Neural cell (in vitro differentiated cells): ENCODE results near the gene MRPS12. TPM values are rescaled to one million over a fixed set of nuclear protein-coding genes. Genes with fewer than 3 reads are reported as not detected.

Experiments used
- H2AFZ ChIP-seq: fragments of 200-600, 300-800 bp; sonication (generic), shearing (Covaris generic); 2 replicates; pipeline ENCODE4 v1.6.0; 2014; ENCODE audit warnings: low read depth, mild to moderate bottlenecking, antibody characterized with exemption, low read length, moderate library complexity
- H3F3A ChIP-seq: fragments of 200-600 bp; shearing (Covaris generic); 2 replicates; pipeline ENCODE4 v1.6.1; 2016; ENCODE audit warnings: mild to moderate bottlenecking, moderate library complexity, mixed read lengths, antibody characterized with exemption, low read length; ENCODE audit not compliant: insufficient read depth, poor library complexity, severe bottlenecking
- H3K27ac ChIP-seq: fragments of 200-600, 300-800 bp; sonication (generic), shearing (Covaris generic); 2 replicates; pipeline ENCODE4 v1.5.1; 2014; ENCODE audit warnings: mild to moderate bottlenecking, low read length, moderate library complexity
- H3K27me3 ChIP-seq: fragments of 300-800, 200-600 bp; sonication (generic), shearing (Covaris generic); 2 replicates; pipeline ENCODE4 v1.6.0; 2014; ENCODE audit warnings: mild to moderate bottlenecking, low read depth, low read length, moderate library complexity; ENCODE audit not compliant: insufficient read depth
- H3K36me3 ChIP-seq: fragments of 300-800, 200-600 bp; sonication (generic), shearing (Covaris generic); 2 replicates; pipeline ENCODE4 v1.5.1; 2014; ENCODE audit warnings: mild to moderate bottlenecking, antibody characterized with exemption, low read length, moderate library complexity; ENCODE audit not compliant: insufficient read depth
- H3K4me2 ChIP-seq: fragments of 300-800, 200-600 bp; sonication (generic), shearing (Covaris generic); 2 replicates; pipeline ENCODE4 v1.6.0; 2014; ENCODE audit warnings: mild to moderate bottlenecking, low read length
- H3K4me3 ChIP-seq: fragments of 300-800, 200-600 bp; sonication (generic), shearing (Covaris generic); 2 replicates; pipeline ENCODE4 v1.5.1; 2014; ENCODE audit warnings: mild to moderate bottlenecking, low read length, moderate library complexity
- H3K79me2 ChIP-seq: fragments of 200-600 bp; shearing (Covaris generic); replicated peaks from 2 replicates; pipeline ENCODE4 v1.6.0; 2014; ENCODE audit warnings: mild to moderate bottlenecking, low read length, moderate library complexity; ENCODE audit not compliant: insufficient read depth
- H3K9ac ChIP-seq: fragments of 300-800, 200-600 bp; sonication (generic), shearing (Covaris generic); 2 replicates; pipeline ENCODE4 v1.6.1; 2016; ENCODE audit warnings: mild to moderate bottlenecking, low read length, mixed read lengths
- H3K9me2 ChIP-seq: fragments of 200-600 bp; shearing (Covaris generic); 2 replicates; pipeline ENCODE4 v1.6.1; 2016; ENCODE audit warnings: mild to moderate bottlenecking, low read length, mixed read lengths; ENCODE audit not compliant: insufficient read depth
- H3K9me3 ChIP-seq: fragments of 200-600, 300-800 bp; sonication (generic), shearing (Covaris generic); 2 replicates; pipeline ENCODE4 v1.6.1; 2016; ENCODE audit warnings: mild to moderate bottlenecking, mixed run types, low read length, moderate library complexity, mixed read lengths
- H4K20me1 ChIP-seq: fragments of 200-600 bp; shearing (Covaris generic); 2 replicates; pipeline ENCODE4 v1.6.1; 2016; ENCODE audit warnings: mild to moderate bottlenecking, mixed run types; ENCODE audit not compliant: insufficient read depth
- EP300 ChIP-seq: fragments of 450-650 bp; conservative IDR thresholded peaks from 2 replicates; pipeline ENCODE4 v1.6.1; 2014; ENCODE audit warnings: antibody characterized with exemption, mild to moderate bottlenecking, moderate library complexity; ENCODE audit not compliant: poor library complexity, severe bottlenecking
- EZH2 ChIP-seq: fragments of 200-600, 300-800 bp; shearing (Covaris generic), sonication (generic); IDR thresholded peaks from 2 replicates; pipeline ENCODE4 v1.6.1; 2014; ENCODE audit warnings: antibody characterized with exemption, low read length, borderline replicate concordance, mild to moderate bottlenecking; ENCODE audit not compliant: insufficient read depth, poor library complexity, severe bottlenecking
- MXI1 ChIP-seq: fragments of 450-650 bp; conservative IDR thresholded peaks from 2 replicates; pipeline ENCODE4 v1.6.1; 2014; ENCODE audit warnings: antibody characterized with exemption, mild to moderate bottlenecking; ENCODE audit not compliant: poor library complexity, severe bottlenecking
- POLR2AphosphoS5 ChIP-seq: IDR thresholded peaks from 2 replicates; pipeline ENCODE4 v1.6.1; 2012
- RAD21 ChIP-seq: fragments of 450-650 bp; conservative IDR thresholded peaks from 2 replicates; pipeline ENCODE4 v1.6.1; 2014; ENCODE audit warnings: antibody characterized with exemption, mild to moderate bottlenecking, moderate library complexity
- SMC3 ChIP-seq: fragments of 450-650 bp; conservative IDR thresholded peaks from 2 replicates; pipeline ENCODE4 v1.6.1; 2014; ENCODE audit warnings: antibody characterized with exemption, mild to moderate bottlenecking, moderate library complexity; ENCODE audit not compliant: poor library complexity
- TAF1 ChIP-seq: IDR thresholded peaks from 2 replicates; pipeline ENCODE4 v1.6.1; 2012; ENCODE audit warnings: low read depth
- polyA plus RNA-seq: library from polyadenylated mRNA; depleted of rRNA; stranded (reverse); fragments of >200 nt; gene quantifications from 2 replicates; pipeline ENCODE4 v1.2.3, GENCODE V29; 2014
- TF ChIP-seq, protein P1 (sequence below): fragments of 450-650 bp; IDR thresholded peaks from 2 replicates; pipeline ENCODE4 v1.5.1; 2014; ENCODE audit warnings: antibody characterized with exemption, mild to moderate bottlenecking, moderate library complexity; ENCODE audit not compliant: poor library complexity, severe bottlenecking
- TF ChIP-seq, protein P2 (sequence below): IDR thresholded peaks from 2 replicates; pipeline ENCODE4 v1.6.1; 2012; ENCODE audit warnings: borderline replicate concordance

Gene MRPS12
- polyA plus RNA-seq, 1 donor from 2014 or later: 30.0 TPM

DNA sequence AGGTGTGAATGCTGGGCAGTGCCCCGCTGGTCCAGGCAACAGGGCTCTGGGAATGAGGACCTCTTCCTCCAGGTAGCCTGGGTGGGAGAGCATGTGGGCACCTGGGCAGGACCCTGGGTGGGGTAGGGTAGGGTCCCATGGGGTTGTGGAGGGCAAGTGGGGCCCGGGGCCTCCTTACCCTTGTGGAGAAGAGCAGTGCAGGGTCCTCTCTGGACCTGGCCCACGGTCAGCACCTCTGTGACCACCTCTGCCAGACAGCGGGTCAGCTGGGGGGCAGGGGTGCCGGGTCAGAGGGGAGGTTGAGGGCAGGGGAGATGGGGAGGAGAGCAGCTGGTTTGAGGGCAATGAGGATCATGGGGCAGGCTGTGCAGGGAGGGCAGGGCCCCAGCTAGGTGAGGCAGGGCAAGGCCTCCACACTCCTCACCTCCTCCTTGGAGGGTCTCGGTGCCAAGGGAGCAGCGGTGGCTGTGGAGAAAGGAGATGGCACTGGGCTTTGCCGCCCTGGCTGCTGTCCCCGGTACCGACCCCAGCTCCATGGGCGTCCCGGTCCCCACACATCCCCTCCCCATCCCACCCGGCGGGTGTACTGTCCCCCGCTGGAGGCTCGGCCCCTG lies 19.2 kb upstream of the MRPS12 start:
- Histone ChIP-seq H2AFZ (no peak overlapping the region), H3F3A (no peaks in the 10 kb centered on the region), H3K79me2 (no peaks in the 10 kb centered on the region), H3K36me3 (no peaks in the 10 kb centered on the region), H3K4me3 (no peak overlapping the region), H3K27me3 (no peaks in the 10 kb centered on the region), H3K9ac (no peak overlapping the region), H3K9me3 (no peaks in the 10 kb centered on the region), H3K9me2 (no peaks in the 10 kb centered on the region), H4K20me1 (no peaks in the 10 kb centered on the region), H3K27ac (no peak overlapping the region), H3K4me2 (no peak overlapping the region)
- no peak for TF ChIP-seq POLR2AphosphoS5

DNA sequence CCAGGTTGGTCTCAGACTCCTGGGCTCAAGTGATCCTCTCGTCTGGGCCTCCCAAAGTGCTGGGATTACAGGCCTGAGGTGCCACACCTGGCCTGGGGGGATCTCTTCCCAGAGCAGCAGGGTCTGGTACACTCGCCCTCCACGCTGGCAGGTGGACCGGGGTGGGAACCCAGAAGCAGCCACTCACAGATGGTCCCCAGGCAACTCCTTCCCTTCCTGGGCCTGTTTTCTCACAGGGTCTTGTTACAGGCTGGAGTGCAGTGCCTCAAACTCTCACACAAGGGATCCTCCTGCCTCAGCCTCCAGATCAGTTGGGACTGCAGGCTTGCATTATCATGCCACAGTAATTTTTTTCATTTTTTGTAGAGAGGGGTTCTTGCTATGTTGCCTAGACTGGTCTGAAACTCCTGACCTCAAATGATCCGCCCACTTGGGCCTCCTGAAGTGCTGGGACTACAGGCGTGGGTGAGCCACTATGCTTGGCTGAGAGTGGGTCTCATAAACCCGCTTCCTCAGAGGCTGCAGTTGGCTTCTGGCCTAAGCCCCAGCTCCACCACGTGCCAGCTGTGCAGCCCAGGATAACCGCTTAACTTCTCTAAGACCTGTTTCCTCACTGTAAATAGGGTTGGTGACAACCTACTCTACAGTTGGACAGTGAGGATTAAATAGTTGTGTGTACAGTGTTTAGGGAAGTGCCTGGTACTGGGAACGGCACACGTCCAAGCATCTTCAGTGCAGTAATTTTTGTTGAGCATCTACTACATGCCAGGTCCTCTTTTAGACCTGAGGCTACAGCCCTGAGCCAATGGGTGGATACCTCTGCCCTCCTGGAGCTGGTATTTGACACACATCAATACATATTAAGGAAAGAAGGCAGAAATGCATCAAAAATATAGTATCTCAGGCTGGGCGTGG lies 17.9 kb upstream of the MRPS12 start:
- H3F3A ChIP-seq: no peaks in the 10 kb centered on the region
- TF ChIP-seq, protein P1, sequence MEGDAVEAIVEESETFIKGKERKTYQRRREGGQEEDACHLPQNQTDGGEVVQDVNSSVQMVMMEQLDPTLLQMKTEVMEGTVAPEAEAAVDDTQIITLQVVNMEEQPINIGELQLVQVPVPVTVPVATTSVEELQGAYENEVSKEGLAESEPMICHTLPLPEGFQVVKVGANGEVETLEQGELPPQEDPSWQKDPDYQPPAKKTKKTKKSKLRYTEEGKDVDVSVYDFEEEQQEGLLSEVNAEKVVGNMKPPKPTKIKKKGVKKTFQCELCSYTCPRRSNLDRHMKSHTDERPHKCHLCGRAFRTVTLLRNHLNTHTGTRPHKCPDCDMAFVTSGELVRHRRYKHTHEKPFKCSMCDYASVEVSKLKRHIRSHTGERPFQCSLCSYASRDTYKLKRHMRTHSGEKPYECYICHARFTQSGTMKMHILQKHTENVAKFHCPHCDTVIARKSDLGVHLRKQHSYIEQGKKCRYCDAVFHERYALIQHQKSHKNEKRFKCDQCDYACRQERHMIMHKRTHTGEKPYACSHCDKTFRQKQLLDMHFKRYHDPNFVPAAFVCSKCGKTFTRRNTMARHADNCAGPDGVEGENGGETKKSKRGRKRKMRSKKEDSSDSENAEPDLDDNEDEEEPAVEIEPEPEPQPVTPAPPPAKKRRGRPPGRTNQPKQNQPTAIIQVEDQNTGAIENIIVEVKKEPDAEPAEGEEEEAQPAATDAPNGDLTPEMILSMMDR: no peak
- TF ChIP-seq EP300 (no peak), SMC3 (no peak), MXI1 (no peak), POLR2AphosphoS5 (no peak), EZH2 (no peak), RAD21 (no peak), TAF1 (no peak)
- TF ChIP-seq, protein P2, sequence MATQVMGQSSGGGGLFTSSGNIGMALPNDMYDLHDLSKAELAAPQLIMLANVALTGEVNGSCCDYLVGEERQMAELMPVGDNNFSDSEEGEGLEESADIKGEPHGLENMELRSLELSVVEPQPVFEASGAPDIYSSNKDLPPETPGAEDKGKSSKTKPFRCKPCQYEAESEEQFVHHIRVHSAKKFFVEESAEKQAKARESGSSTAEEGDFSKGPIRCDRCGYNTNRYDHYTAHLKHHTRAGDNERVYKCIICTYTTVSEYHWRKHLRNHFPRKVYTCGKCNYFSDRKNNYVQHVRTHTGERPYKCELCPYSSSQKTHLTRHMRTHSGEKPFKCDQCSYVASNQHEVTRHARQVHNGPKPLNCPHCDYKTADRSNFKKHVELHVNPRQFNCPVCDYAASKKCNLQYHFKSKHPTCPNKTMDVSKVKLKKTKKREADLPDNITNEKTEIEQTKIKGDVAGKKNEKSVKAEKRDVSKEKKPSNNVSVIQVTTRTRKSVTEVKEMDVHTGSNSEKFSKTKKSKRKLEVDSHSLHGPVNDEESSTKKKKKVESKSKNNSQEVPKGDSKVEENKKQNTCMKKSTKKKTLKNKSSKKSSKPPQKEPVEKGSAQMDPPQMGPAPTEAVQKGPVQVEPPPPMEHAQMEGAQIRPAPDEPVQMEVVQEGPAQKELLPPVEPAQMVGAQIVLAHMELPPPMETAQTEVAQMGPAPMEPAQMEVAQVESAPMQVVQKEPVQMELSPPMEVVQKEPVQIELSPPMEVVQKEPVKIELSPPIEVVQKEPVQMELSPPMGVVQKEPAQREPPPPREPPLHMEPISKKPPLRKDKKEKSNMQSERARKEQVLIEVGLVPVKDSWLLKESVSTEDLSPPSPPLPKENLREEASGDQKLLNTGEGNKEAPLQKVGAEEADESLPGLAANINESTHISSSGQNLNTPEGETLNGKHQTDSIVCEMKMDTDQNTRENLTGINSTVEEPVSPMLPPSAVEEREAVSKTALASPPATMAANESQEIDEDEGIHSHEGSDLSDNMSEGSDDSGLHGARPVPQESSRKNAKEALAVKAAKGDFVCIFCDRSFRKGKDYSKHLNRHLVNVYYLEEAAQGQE: no peak

More for the DNA sequence above, 17.9 kb upstream of the MRPS12 start:
- H3K27me3 ChIP-seq: no peaks in the 10 kb centered on the region
- H4K20me1 ChIP-seq: no peaks in the 10 kb centered on the region
- H3K9me3 ChIP-seq: no peaks in the 10 kb centered on the region
- H3K36me3 ChIP-seq: no peaks in the 10 kb centered on the region
- H3K4me3 ChIP-seq: no peak overlapping the region
- no peak overlapping the region for H3K27ac ChIP-seq
- no peak overlapping the region for H2AFZ ChIP-seq
- no peaks in the 10 kb centered on the region for H3K9me2 ChIP-seq
- no peaks in the 10 kb centered on the region for H3K79me2 ChIP-seq
- H3K9ac ChIP-seq: no peak overlapping the region
- H3K4me2 ChIP-seq: no peak overlapping the region
